Measurements from ENCODE around the gene TM9SF1.

- TF ChIP-seq, protein P1, sequence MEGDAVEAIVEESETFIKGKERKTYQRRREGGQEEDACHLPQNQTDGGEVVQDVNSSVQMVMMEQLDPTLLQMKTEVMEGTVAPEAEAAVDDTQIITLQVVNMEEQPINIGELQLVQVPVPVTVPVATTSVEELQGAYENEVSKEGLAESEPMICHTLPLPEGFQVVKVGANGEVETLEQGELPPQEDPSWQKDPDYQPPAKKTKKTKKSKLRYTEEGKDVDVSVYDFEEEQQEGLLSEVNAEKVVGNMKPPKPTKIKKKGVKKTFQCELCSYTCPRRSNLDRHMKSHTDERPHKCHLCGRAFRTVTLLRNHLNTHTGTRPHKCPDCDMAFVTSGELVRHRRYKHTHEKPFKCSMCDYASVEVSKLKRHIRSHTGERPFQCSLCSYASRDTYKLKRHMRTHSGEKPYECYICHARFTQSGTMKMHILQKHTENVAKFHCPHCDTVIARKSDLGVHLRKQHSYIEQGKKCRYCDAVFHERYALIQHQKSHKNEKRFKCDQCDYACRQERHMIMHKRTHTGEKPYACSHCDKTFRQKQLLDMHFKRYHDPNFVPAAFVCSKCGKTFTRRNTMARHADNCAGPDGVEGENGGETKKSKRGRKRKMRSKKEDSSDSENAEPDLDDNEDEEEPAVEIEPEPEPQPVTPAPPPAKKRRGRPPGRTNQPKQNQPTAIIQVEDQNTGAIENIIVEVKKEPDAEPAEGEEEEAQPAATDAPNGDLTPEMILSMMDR (IDR thresholded peaks at IDR 0.05), result no peak
- no peak for TF ChIP-seq POLR2A (IDR thresholded peaks at IDR 0.05)
Observed at GRCh38 chr14:24198814-24199524, 3.7 kb upstream of the TM9SF1 start.
